Glutamatergic neuron (in vitro differentiated cells): ENCODE measurements around the gene CCDC63. TPM values are rescaled to one million over a fixed set of nuclear protein-coding genes. Genes with fewer than 3 reads are reported as not detected.

ENCODE experiments used
- DNase-seq: peaks from one replicate; pipeline ENCODE4 v3.0.0; 2022
- H3K27ac Mint-ChIP-seq: one replicate; pipeline ENCODE4 v1.8.0; 2020; ENCODE audit warnings: mild to moderate bottlenecking, mixed read lengths, inconsistent platforms; ENCODE audit not compliant: unreplicated experiment
- H3K27me3 Mint-ChIP-seq: one replicate; pipeline ENCODE4 v1.8.0; 2020; ENCODE audit warnings: mild to moderate bottlenecking, moderate library complexity, mixed read lengths, inconsistent platforms; ENCODE audit not compliant: unreplicated experiment
- H3K36me3 Mint-ChIP-seq: one replicate; pipeline ENCODE4 v1.8.0; 2020; ENCODE audit warnings: mild to moderate bottlenecking, mixed read lengths, inconsistent platforms; ENCODE audit not compliant: unreplicated experiment
- H3K4me1 Mint-ChIP-seq: one replicate; pipeline ENCODE4 v1.8.0; 2020; ENCODE audit warnings: mild to moderate bottlenecking, low read depth, mixed read lengths, inconsistent platforms; ENCODE audit not compliant: unreplicated experiment
- H3K4me3 Mint-ChIP-seq: one replicate; pipeline ENCODE4 v1.8.0; 2020; ENCODE audit warnings: mild to moderate bottlenecking, mixed read lengths, inconsistent platforms; ENCODE audit not compliant: unreplicated experiment
- H3K9me3 Mint-ChIP-seq: one replicate; pipeline ENCODE4 v1.8.0; 2020; ENCODE audit warnings: mild to moderate bottlenecking, moderate library complexity, mixed read lengths, inconsistent platforms; ENCODE audit not compliant: unreplicated experiment
- CTCF ChIP-seq: fragments of 200-600 bp; sonication (generic); IDR thresholded peaks from one replicate; pipeline ENCODE4 v1.5.0; 2021; ENCODE audit not compliant: partially characterized antibody, unreplicated experiment
- total RNA-seq: library from RNA; stranded (reverse); fragmentation: NEBNext Ultra II Directional; extraction: Animal tissue kit (Norgen Biotek cat#: 25700); gene quantifications from one replicate; pipeline ENCODE4 v1.2.1, GENCODE V29; 2021; ENCODE audit not compliant: unreplicated experiment

Gene CCDC63
- total RNA-seq, 1 donor from 2014 or later, result 0.32 TPM

GRCh38 chr12:110869803-110870202 lies 23.0 kb downstream of the CCDC63 start:
- no peak for TF ChIP-seq CTCF
- Mint-ChIP-seq H3K27me3 (peaks cover 6% of the 10 kb centered on the region), H3K4me3 (no peak overlapping the region), H3K36me3 (peaks cover 5% of the 10 kb centered on the region), H3K4me1 (no peaks in the 10 kb centered on the region), H3K27ac (no peak overlapping the region), H3K9me3 (peaks cover 10% of the 10 kb centered on the region)
- DNase-seq, result no peak

GRCh38 chr12:110872100-110872499 lies 25.3 kb downstream of the CCDC63 start:
- Mint-ChIP-seq H3K4me3 (no peak overlapping the region), H3K36me3 (peaks cover 5% of the 10 kb centered on the region), H3K27ac (no peak overlapping the region), H3K4me1 (no peaks in the 10 kb centered on the region), H3K9me3 (peaks cover 7% of the 10 kb centered on the region), H3K27me3 (peaks cover 6% of the 10 kb centered on the region)
- DNase-seq, result no peak
- TF ChIP-seq CTCF, result no peak

- H3K9me3 Mint-ChIP-seq, result peaks cover 4% of the 10 kb centered on the region
- H3K4me1 Mint-ChIP-seq, result peaks cover 2% of the 10 kb centered on the region
- no peak overlapping the region for H3K4me3 Mint-ChIP-seq
- H3K36me3 Mint-ChIP-seq, result peaks cover 5% of the 10 kb centered on the region
- no peak overlapping the region for H3K27ac Mint-ChIP-seq
- no peak for DNase-seq
- TF ChIP-seq CTCF, result no peak
- H3K27me3 Mint-ChIP-seq, result peaks cover 2% of the 10 kb centered on the region
Observed at GRCh38 chr12:110874351-110874750, 27.6 kb downstream of the CCDC63 start.

- Mint-ChIP-seq H3K27ac (no peak overlapping the region), H3K4me1 (peaks cover 2% of the 10 kb centered on the region), H3K9me3 (peaks cover 4% of the 10 kb centered on the region), H3K4me3 (no peak overlapping the region), H3K27me3 (peaks cover 2% of the 10 kb centered on the region), H3K36me3 (peaks cover 5% of the 10 kb centered on the region)
- no peak for TF ChIP-seq CTCF
- no peak for DNase-seq
Observed at GRCh38 chr12:110874781-110875180, 28.0 kb downstream of the CCDC63 start.

GRCh38 chr12:110880651-110881050 lies 33.9 kb downstream of the CCDC63 start:
- TF ChIP-seq CTCF, result no peak
- H3K27ac Mint-ChIP-seq, result no peak overlapping the region
- peaks cover 5% of the 10 kb centered on the region for H3K9me3 Mint-ChIP-seq
- H3K27me3 Mint-ChIP-seq, result peaks cover 4% of the 10 kb centered on the region
- H3K4me3 Mint-ChIP-seq, result no peak overlapping the region
- no peak for DNase-seq
- H3K4me1 Mint-ChIP-seq, result peaks cover 16% of the 10 kb centered on the region
- H3K36me3 Mint-ChIP-seq, result no peaks in the 10 kb centered on the region
